B cell (primary cell): ENCODE data around the gene RIN3.

ENCODE experiments used
- EZH2 ChIP-seq: IDR thresholded peaks from 2 replicates; pipeline ENCODE4 v1.6.1; 2012; ENCODE audit warnings: borderline replicate concordance, low read depth, mild to moderate bottlenecking, moderate library complexity, low read length; ENCODE audit not compliant: insufficient read depth, poor library complexity, severe bottlenecking
- TF ChIP-seq, protein P1 (sequence below): fragments of 200-600 bp; IDR thresholded peaks from one replicate; pipeline ENCODE4 v1.8.0; 2022; ENCODE audit warnings: antibody characterized with exemption, mild to moderate bottlenecking

DNA sequence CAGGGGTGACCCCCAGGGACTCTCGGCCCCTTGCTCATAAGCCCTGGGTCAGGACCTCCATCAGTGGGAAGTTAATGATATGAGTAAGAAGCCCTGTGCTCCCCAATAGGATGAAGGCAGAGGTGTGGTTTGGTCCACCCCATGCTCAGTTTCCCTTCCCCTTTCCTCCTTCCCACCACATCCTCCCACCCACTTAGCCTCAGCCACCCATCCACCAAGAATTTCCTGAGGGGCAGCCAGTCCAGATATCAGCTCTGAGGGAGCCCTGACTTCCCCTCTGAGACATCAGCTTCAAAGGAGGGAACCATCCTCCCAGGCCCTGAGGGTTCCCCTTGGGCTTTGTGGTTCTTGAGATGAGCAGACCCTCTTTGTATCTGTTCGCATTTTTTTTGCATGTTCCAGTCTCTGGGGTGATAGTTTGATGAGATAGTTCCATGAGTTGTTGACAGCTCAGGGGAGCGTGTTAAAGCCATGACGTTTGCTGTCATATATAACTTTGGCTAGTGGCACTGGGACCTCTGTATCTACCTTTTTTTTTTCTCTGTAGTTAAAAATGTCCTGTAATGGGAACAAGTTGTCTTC, 163.6 kb downstream of the RIN3 start:
- TF ChIP-seq, protein P1, sequence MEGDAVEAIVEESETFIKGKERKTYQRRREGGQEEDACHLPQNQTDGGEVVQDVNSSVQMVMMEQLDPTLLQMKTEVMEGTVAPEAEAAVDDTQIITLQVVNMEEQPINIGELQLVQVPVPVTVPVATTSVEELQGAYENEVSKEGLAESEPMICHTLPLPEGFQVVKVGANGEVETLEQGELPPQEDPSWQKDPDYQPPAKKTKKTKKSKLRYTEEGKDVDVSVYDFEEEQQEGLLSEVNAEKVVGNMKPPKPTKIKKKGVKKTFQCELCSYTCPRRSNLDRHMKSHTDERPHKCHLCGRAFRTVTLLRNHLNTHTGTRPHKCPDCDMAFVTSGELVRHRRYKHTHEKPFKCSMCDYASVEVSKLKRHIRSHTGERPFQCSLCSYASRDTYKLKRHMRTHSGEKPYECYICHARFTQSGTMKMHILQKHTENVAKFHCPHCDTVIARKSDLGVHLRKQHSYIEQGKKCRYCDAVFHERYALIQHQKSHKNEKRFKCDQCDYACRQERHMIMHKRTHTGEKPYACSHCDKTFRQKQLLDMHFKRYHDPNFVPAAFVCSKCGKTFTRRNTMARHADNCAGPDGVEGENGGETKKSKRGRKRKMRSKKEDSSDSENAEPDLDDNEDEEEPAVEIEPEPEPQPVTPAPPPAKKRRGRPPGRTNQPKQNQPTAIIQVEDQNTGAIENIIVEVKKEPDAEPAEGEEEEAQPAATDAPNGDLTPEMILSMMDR = no peak
- no peak for TF ChIP-seq EZH2
